HEK293 (cell line): Measurements from ENCODE around the gene ASRGL1.

ENCODE experiments used
- CTCF ChIA-PET: fragments of 350-600 bp; formaldehyde crosslinking; extraction: SDS; loops from one replicate; lab custom pipeline; 2021; ENCODE audit warnings: antibody characterized with exemption; lab: Yijun Ruan, JAX
- POLR2A ChIA-PET: fragments of 300-600 bp; formaldehyde crosslinking; extraction: SDS; loops from one replicate; lab custom pipeline; 2020; ENCODE audit warnings: antibody characterized with exemption, inconsistent platforms; lab: Yijun Ruan, JAX
- H3K27ac ChIP-seq: fragments of 200-500 bp; sonication (Bioruptor generic); 2 replicates; pipeline ENCODE4 v1.5.1; 2014; ENCODE audit warnings: low read depth, low read length, control low read depth, inconsistent platforms; ENCODE audit errors: extremely low read depth
- H3K36me3 ChIP-seq, 2 experiments: fragments of 200-500 bp in 1 of 2; sonication (Bioruptor generic) in 1 of 2; 1 replicate in 1 of 2; 2 replicates in 1 of 2; pipeline ENCODE4 v1.5.1; 2014 to 2017; ENCODE audit warnings: inconsistent platforms in 2 of 2, low read length in 2 of 2; ENCODE audit not compliant: control insufficient read depth in 2 of 2, insufficient read depth in 1 of 2
- H3K4me1 ChIP-seq: fragments of 200-500 bp; sonication (Bioruptor generic); 2 replicates; pipeline ENCODE4 v1.5.1; 2014; ENCODE audit warnings: mild to moderate bottlenecking, low read length, inconsistent platforms; ENCODE audit not compliant: control insufficient read depth, insufficient read depth
- H3K4me3 ChIP-seq: 2 replicates; pipeline ENCODE4 v1.5.1; 2011; ENCODE audit warnings: low read depth, mild to moderate bottlenecking, control low read depth, low read length, moderate library complexity
- H3K9me3 ChIP-seq: fragments of 200-500 bp; sonication (Bioruptor generic); 2 replicates; pipeline ENCODE4 v1.5.1; 2014; ENCODE audit warnings: low read depth, low read length, inconsistent platforms; ENCODE audit not compliant: control insufficient read depth, insufficient read depth
- GFI1B ChIP-seq: fragments of 450-650 bp; formaldehyde crosslinking; IDR thresholded peaks from 2 replicates; pipeline ENCODE4 v1.5.1; 2016; ENCODE audit warnings: missing biosample characterization, missing genetic modification characterization
- GLI4 ChIP-seq: fragments of 450-650 bp; formaldehyde crosslinking; IDR thresholded peaks from 2 replicates; pipeline ENCODE4 v1.5.1; 2016; ENCODE audit warnings: missing biosample characterization, missing genetic modification characterization
- HOXA7 ChIP-seq: sonication (generic); formaldehyde crosslinking; IDR thresholded peaks from 2 replicates; pipeline ENCODE4 v1.8.1; 2022; ENCODE audit warnings: missing genetic modification reagents, borderline replicate concordance
- HOXD13 ChIP-seq: sonication (generic); formaldehyde crosslinking; IDR thresholded peaks from 2 replicates; pipeline ENCODE4 v1.8.0; 2022; ENCODE audit warnings: missing genetic modification reagents, borderline replicate concordance
- IKZF3 ChIP-seq: fragments of 450-650 bp; IDR thresholded peaks from 2 replicates; pipeline ENCODE4 v1.5.0; 2018; ENCODE audit warnings: missing biosample characterization, mild to moderate bottlenecking, missing genetic modification characterization, moderate library complexity
- KLF8 ChIP-seq: fragments of 450-650 bp; formaldehyde crosslinking; IDR thresholded peaks from 2 replicates; pipeline ENCODE4 v1.5.1; 2016; ENCODE audit warnings: missing biosample characterization, missing genetic modification characterization
- SCRT2 ChIP-seq: fragments of 450-650 bp; formaldehyde crosslinking; IDR thresholded peaks from 2 replicates; pipeline ENCODE4 v1.5.1; 2016; ENCODE audit warnings: missing biosample characterization, missing genetic modification characterization
- TCF7L2 ChIP-seq: IDR thresholded peaks from 2 replicates; pipeline ENCODE4 v1.6.1; 2011; ENCODE audit warnings: low read depth, mild to moderate bottlenecking, inconsistent platforms, low read length, moderate library complexity, borderline replicate concordance
- TRIM28 ChIP-seq: IDR thresholded peaks from 2 replicates; pipeline ENCODE4 v1.6.1; 2011; ENCODE audit warnings: low read length, control low read depth, borderline replicate concordance
- ZBTB7A ChIP-seq: fragments of 450-650 bp; formaldehyde crosslinking; IDR thresholded peaks from 2 replicates; pipeline ENCODE4 v1.5.1; 2016; ENCODE audit warnings: low read depth, missing biosample characterization, missing genetic modification characterization
- ZNF114 ChIP-seq: fragments of 450-650 bp; formaldehyde crosslinking; IDR thresholded peaks from 2 replicates; pipeline ENCODE4 v1.5.0; 2017; ENCODE audit warnings: missing biosample characterization, missing genetic modification characterization
- ZNF138 ChIP-seq: fragments of 450-650 bp; formaldehyde crosslinking; IDR thresholded peaks from 2 replicates; pipeline ENCODE4 v1.5.1; 2016; ENCODE audit warnings: missing biosample characterization, missing genetic modification characterization, borderline replicate concordance
- ZNF214 ChIP-seq: fragments of 450-650 bp; formaldehyde crosslinking; IDR thresholded peaks from 2 replicates; pipeline ENCODE4 v1.5.1; 2017; ENCODE audit warnings: missing biosample characterization, mild to moderate bottlenecking, missing genetic modification characterization, borderline replicate concordance
- ZNF223 ChIP-seq: fragments of 450-650 bp; formaldehyde crosslinking; IDR thresholded peaks from 2 replicates; pipeline ENCODE4 v1.5.1; 2016; ENCODE audit warnings: missing biosample characterization, missing genetic modification characterization
- ZNF23 ChIP-seq: fragments of 450-650 bp; formaldehyde crosslinking; IDR thresholded peaks from 2 replicates; pipeline ENCODE4 v1.5.1; 2016; ENCODE audit warnings: missing biosample characterization, missing genetic modification characterization, borderline replicate concordance
- ZNF311 ChIP-seq: fragments of 450-650 bp; formaldehyde crosslinking; IDR thresholded peaks from 2 replicates; pipeline ENCODE4 v1.5.1; 2017; ENCODE audit warnings: missing biosample characterization, missing genetic modification characterization, borderline replicate concordance
- ZNF561 ChIP-seq: fragments of 450-650 bp; IDR thresholded peaks from 2 replicates; pipeline ENCODE4 v1.5.1; 2018; ENCODE audit warnings: missing biosample characterization, missing genetic modification characterization, borderline replicate concordance
- ZNF623 ChIP-seq: fragments of 450-650 bp; formaldehyde crosslinking; IDR thresholded peaks from 2 replicates; pipeline ENCODE4 v1.5.1; 2016; ENCODE audit warnings: missing biosample characterization, missing genetic modification characterization
- ZNF660 ChIP-seq: fragments of 450-650 bp; IDR thresholded peaks from 2 replicates; pipeline ENCODE4 v1.5.1; 2018; ENCODE audit warnings: missing biosample characterization, mild to moderate bottlenecking, missing genetic modification characterization
- ZNF777 ChIP-seq: fragments of 450-650 bp; formaldehyde crosslinking; IDR thresholded peaks from 2 replicates; pipeline ENCODE4 v1.5.1; 2017; ENCODE audit warnings: missing biosample characterization, missing genetic modification characterization, borderline replicate concordance
- ZNF791 ChIP-seq: fragments of 450-650 bp; formaldehyde crosslinking; IDR thresholded peaks from 2 replicates; pipeline ENCODE4 v1.5.1; 2016; ENCODE audit warnings: missing biosample characterization, missing genetic modification characterization
- ZNF837 ChIP-seq: fragments of 450-650 bp; formaldehyde crosslinking; IDR thresholded peaks from 2 replicates; pipeline ENCODE4 v1.5.1; 2016; ENCODE audit warnings: missing biosample characterization, missing genetic modification characterization
- TF ChIP-seq, protein P1 (sequence below): fragments of 450-650 bp; IDR thresholded peaks from 2 replicates; pipeline ENCODE4 v1.5.1; 2018; ENCODE audit warnings: missing biosample characterization, mild to moderate bottlenecking, missing genetic modification characterization
- TF ChIP-seq, protein P2 (sequence below): fragments of 450-650 bp; formaldehyde crosslinking; IDR thresholded peaks from 2 replicates; pipeline ENCODE4 v1.5.1; 2016; ENCODE audit warnings: missing biosample characterization, missing genetic modification characterization
- TF ChIP-seq, protein P3 (sequence below): fragments of 450-650 bp; formaldehyde crosslinking; IDR thresholded peaks from 2 replicates; pipeline ENCODE4 v1.5.1; 2017; ENCODE audit warnings: missing biosample characterization, missing genetic modification characterization

The ASRGL1 gene

DNA sequence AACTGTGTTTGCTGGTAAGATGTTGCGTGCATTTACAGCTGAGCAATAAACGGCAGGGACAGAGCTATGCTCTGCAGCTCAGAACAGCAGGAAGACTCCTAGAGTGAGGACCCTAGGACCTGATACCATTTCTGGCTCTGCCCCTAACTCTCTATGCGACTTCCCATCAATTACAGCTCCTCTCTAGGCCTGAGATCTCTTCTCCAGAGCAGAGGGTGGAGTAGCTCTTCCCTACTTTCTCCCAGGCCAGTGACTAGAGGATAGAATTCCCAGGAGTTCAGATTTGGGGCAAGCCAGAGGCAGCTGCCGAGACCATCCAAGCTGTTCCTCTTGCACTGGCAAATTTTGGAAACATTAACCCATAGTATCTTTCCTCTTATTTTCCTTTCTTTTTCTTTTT lies 68.8 kb downstream of the ASRGL1 start:
- Histone ChIP-seq H3K4me3 (no peak overlapping the region), H3K27ac (no peak overlapping the region), H3K36me3 (no peaks in the 10 kb centered on the region), H3K9me3 (no peaks in the 10 kb centered on the region), H3K4me1 (no peaks in the 10 kb centered on the region)
- TF ChIP-seq, protein P1, sequence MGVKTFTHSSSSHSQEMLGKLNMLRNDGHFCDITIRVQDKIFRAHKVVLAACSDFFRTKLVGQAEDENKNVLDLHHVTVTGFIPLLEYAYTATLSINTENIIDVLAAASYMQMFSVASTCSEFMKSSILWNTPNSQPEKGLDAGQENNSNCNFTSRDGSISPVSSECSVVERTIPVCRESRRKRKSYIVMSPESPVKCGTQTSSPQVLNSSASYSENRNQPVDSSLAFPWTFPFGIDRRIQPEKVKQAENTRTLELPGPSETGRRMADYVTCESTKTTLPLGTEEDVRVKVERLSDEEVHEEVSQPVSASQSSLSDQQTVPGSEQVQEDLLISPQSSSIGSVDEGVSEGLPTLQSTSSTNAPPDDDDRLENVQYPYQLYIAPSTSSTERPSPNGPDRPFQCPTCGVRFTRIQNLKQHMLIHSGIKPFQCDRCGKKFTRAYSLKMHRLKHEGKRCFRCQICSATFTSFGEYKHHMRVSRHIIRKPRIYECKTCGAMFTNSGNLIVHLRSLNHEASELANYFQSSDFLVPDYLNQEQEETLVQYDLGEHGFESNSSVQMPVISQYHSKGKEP (tag by site-specific recombination) = peak; percentile 47
- TF ChIP-seq SCRT2 (tag by site-specific recombination) (no peak), ZNF214 (tag by site-specific recombination) (no peak)
- ChIA-PET CTCF (interaction anchor here (1.0 to 3.3 kb wide), 2 partner anchors 19 to 155 kb away, joined by 4 to 14 read pairs; no protein-coding TSS in a partner anchor), POLR2A (interaction anchor here (0.6 to 0.7 kb wide), 3 partner anchors 133 to 219 kb away, joined by 3 read pairs; partner anchors contain the start of gene EEF1G)

DNA sequence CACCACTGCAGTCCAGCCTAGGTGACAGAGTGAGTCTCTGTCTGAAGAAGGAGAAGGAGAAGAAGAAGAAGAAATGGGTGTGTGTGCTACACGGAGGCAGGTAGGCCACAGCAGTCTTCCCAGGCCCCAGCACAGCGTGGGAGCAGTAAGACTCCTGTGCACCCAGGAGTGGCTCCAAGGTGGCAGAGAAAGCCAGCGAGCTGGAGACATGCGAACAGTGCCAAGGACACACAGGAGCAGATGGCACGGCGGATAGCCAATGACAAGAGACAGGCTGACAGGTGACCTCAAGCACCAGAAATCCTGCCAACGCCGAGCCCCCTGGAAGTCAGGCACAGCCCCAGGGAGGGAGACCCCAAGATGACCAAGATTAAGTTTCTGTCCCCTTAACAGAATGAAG lies 72.6 kb downstream of the ASRGL1 start:
- TF ChIP-seq ZNF311 (tag by site-specific recombination) (no peak), ZNF223 (no peak), HOXD13 (CRISPR knock-in tag) (no peak), ZNF623 (tag by site-specific recombination) (no peak), ZNF561 (tag by site-specific recombination) (no peak), GFI1B (tag by site-specific recombination) (no peak), ZNF138 (tag by site-specific recombination) (no peak), ZNF777 (no peak), ZBTB7A (tag by site-specific recombination) (no peak), IKZF3 (tag by site-specific recombination) (no peak), ZNF791 (tag by site-specific recombination) (no peak), ZNF23 (tag by site-specific recombination) (no peak), GLI4 (tag by site-specific recombination) (no peak), ZNF837 (no peak)
- TF ChIP-seq, protein P2, sequence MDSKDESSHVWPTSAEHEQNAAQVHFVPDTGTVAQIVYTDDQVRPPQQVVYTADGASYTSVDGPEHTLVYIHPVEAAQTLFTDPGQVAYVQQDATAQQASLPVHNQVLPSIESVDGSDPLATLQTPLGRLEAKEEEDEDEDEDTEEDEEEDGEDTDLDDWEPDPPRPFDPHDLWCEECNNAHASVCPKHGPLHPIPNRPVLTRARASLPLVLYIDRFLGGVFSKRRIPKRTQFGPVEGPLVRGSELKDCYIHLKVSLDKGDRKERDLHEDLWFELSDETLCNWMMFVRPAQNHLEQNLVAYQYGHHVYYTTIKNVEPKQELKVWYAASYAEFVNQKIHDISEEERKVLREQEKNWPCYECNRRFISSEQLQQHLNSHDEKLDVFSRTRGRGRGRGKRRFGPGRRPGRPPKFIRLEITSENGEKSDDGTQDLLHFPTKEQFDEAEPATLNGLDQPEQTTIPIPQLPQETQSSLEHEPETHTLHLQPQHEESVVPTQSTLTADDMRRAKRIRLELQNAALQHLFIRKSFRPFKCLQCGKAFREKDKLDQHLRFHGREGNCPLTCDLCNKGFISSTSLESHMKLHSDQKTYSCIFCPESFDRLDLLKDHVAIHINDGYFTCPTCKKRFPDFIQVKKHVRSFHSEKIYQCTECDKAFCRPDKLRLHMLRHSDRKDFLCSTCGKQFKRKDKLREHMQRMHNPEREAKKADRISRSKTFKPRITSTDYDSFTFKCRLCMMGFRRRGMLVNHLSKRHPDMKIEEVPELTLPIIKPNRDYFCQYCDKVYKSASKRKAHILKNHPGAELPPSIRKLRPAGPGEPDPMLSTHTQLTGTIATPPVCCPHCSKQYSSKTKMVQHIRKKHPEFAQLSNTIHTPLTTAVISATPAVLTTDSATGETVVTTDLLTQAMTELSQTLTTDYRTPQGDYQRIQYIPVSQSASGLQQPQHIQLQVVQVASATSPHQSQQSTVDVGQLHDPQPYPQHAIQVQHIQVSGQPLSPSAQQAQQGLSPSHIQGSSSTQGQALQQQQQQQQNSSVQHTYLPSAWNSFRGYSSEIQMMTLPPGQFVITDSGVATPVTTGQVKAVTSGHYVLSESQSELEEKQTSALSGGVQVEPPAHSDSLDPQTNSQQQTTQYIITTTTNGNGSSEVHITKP = no peak
- H3K4me1 ChIP-seq = no peaks in the 10 kb centered on the region
- no peak overlapping the region for H3K27ac ChIP-seq
- no peaks in the 10 kb centered on the region for H3K9me3 ChIP-seq
- H3K36me3 ChIP-seq = no peaks in the 10 kb centered on the region
- no peak overlapping the region for H3K4me3 ChIP-seq
- ChIA-PET POLR2A (no interaction called here), CTCF (interaction anchor here (0.6 to 3.8 kb wide), 3 partner anchors 15 to 79 kb away, joined by 3 to 19 read pairs (median 13); no protein-coding TSS in a partner anchor)

DNA sequence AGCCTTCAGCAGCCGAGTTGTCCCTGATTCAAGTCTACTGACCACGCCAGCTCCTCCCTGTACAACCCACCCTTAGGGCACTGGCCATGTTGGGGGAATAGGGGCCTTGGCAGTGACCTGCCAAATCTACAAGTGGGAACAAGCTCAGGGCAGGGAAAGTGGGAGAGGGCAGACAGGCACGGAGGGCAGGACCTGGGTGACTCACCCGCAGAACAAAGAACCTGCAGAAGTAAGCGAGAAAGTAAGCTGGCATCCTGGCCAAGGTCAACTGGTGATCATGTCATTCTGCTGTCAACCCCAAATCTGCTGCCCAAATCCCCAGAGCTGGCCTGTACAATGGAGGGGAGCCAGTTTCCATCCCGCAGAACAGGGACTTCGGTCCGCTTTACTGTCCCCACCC lies 73.7 kb downstream of the ASRGL1 start:
- CTCF ChIA-PET = interaction anchor here (0.6 to 3.8 kb wide), 3 partner anchors 14 to 58 kb away, joined by 3 to 19 read pairs (median 13); no protein-coding TSS in a partner anchor
- POLR2A ChIA-PET = interaction anchor here (0.9 kb wide), 1 partner anchor 180 kb away, joined by 3 read pairs; the partner anchor contains the start of gene TUT1
- no peak overlapping the region for H3K4me3 ChIP-seq
- no peaks in the 10 kb centered on the region for H3K9me3 ChIP-seq
- no peaks in the 10 kb centered on the region for H3K4me1 ChIP-seq
- no peaks in the 10 kb centered on the region for H3K36me3 ChIP-seq
- no peak overlapping the region for H3K27ac ChIP-seq
- TF ChIP-seq KLF8 (no peak), TCF7L2 (no peak), ZNF837 (no peak), TRIM28 (no peak), ZNF660 (tag by site-specific recombination) (no peak), ZBTB7A (tag by site-specific recombination) (no peak), HOXA7 (CRISPR knock-in tag) (no peak), ZNF114 (tag by site-specific recombination) (no peak)
- TF ChIP-seq, protein P3, sequence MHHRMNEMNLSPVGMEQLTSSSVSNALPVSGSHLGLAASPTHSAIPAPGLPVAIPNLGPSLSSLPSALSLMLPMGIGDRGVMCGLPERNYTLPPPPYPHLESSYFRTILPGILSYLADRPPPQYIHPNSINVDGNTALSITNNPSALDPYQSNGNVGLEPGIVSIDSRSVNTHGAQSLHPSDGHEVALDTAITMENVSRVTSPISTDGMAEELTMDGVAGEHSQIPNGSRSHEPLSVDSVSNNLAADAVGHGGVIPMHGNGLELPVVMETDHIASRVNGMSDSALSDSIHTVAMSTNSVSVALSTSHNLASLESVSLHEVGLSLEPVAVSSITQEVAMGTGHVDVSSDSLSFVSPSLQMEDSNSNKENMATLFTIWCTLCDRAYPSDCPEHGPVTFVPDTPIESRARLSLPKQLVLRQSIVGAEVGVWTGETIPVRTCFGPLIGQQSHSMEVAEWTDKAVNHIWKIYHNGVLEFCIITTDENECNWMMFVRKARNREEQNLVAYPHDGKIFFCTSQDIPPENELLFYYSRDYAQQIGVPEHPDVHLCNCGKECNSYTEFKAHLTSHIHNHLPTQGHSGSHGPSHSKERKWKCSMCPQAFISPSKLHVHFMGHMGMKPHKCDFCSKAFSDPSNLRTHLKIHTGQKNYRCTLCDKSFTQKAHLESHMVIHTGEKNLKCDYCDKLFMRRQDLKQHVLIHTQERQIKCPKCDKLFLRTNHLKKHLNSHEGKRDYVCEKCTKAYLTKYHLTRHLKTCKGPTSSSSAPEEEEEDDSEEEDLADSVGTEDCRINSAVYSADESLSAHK (tag by site-specific recombination) = no peak
